Stimulated activated CD4-positive, alpha-beta T cell treated with anti-CD3 and anti-CD28 coated beads, Interleukin-2, amount 100 ng/mL, for 4 hours (primary cell): Measurements from ENCODE around the gene TAX1BP1.

ENCODE experiments used
- DNase-seq: peaks from one replicate; pipeline ENCODE4 v3.0.0-alpha.2; 2020; ENCODE audit warnings: low read depth

The TAX1BP1 gene

GRCh38 chr7:27739909-27740448, at the start of gene TAX1BP1:
Gene TAX1BP1, plus strand, starts transcription at chr7:27740162. Its CDS starts 8,363 bp downstream, at chr7:27748525.
- DNase-seq = peak; percentile 94

DNA sequence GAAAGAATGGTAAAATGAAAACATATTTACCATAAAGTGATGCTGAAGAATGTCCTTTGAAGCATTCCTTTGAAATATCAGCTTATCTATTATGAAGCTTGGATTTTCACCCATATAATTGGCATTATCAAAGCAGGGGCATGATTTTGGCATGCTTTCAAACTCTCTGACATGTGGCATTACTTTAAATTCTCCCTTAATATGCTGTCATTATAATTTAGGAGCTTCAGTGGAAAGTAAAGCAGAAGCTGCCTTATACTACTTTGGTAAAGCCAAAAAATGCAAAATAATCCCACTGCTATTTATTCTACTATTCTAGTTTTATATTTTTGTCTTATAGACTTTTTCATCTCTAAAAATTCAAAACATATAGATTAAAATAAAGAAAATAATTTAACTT, 49.3 kb upstream of the TAX1BP1 start:
- no peak for DNase-seq

DNA sequence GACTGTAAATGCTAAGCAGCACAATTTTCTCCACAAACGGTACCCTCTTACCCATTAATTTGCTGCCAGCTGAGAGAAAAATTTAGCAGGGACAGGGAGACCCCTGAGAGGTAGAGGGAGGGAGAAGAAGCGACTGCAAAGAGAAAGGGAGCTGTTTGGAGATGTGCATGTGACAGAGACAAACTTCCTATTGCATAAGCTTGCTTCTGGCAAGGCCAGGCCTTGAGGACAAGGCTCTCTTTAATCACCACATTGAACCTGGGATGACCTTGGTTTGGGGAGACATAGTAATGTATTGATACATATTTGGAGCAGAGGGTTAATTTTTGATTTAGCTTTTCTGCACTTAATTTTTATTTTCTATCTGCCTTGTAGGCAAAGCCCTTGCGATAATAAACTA, 46.2 kb upstream of the TAX1BP1 start:
- DNase-seq = no peak

DNA sequence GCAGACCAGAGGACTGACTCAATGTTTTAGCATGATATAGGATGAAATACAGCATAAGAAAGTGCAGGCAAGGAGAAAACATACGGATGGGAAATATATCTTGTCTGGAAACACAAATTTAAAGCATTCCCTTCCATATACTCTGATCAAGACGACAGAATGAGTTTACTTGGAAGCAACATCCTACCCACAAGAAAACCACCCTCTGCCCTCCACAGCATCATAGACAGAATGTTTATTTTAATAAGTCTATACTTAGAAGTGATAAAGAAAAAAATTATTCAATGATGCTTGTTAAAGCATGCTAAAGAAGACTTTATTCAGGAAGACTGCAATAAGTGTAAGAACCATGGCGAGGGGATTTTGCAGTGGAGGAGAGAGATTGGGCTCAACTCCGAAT, 44.9 kb upstream of the TAX1BP1 start:
- no peak for DNase-seq

DNA sequence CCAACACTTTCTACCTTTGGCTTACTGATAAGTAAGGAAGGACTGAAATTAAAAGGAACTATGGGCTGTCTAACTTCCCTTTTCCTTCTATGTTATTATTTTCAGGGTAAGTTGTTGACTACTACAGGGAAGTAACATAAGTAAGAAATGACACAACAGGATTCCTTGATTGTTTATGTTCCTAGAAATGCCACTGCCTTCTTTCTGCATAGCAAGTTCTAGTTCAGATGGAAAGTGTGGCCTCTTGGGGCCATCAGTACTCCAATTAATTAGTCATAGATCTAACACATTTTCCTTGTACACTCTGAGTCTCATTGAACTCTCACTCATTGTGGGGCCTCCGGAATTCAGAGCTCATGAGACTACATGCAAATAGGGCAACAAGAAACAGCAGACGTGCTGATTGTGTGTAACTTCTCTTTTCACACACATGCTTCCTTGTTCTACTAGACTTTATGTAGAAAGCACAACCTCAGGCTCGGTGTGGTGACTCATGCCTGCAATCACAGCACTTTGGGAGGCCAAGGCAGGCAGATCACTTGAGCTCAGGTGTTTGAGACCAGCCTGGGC, 42.0 kb upstream of the TAX1BP1 start:
- no peak for DNase-seq

GRCh38 chr7:27699751-27700150, 40.2 kb upstream of the TAX1BP1 start:
- no peak for DNase-seq

DNA sequence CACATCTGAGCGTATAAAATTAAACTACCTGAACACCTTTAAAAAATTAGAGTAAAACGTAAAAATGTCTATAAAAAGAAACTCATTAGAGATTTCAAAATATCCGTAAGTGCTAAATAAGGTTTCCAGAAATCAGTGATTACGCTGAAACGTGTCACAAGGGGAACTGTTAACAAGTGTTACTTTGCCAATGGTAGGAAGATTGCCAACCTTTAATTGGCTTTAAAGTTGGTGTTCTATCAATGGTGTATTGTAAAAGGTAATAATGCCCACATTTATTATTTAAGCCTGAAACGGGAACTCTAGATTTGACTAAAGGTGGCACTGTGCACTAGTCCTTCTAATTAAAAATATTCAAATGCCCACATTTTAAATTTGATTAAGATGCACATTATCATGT, 39.5 kb upstream of the TAX1BP1 start:
- no peak for DNase-seq

DNA sequence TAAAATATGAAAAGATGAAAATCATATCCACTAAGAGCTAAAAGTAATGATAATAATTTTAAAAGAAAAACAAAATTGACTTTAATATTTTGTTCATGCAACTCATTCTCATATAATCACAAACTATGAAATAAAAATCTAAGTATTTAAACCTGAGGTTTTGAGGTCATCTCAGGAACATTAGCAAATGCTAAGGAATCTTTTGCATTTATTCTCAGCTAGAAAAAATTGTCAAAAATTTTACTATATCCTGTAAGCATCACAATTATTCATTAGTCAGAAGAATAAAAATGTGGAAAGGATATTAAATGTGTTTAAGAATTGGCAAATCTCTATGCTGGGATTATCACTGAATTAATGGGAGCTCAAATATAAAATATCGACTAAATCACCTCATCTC, 36.8 kb upstream of the TAX1BP1 start:
- no peak for DNase-seq

DNA sequence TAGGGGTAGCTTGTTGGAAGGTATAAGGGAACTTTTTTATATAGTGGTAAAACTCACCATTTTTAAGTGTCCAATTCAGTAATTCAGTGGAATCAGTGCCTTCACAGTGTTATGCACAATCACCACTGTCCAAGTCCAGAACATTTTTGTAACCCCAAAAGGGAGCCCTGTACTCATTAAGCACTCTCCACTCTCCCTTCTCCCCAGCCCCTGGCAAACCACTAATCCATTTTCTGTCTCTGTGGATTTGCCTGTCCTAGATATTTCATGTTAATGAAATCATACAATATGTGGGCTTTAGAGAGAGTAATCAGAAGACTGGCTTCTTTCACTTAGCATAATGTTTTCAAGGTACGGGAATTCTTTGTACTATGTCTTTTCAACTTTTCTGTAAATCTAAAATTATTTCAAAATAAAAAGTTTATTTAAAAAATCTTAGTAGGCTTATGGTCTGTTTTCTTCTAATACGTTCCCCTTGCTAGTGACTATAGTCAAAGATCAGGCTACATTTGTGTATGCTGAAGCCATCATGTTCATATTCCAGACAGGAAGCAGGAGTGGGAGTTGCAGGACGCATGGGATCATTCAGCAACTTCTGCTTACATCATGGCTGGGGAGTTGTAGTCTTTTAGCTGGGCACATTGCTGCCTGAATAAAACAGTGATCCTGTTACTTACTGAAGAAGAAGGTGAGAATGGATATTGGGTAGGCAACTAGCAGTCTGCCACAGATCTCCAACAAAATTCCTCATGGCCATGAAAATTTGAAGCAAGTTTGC, 35.4 kb upstream of the TAX1BP1 start:
- DNase-seq = no peak

DNA sequence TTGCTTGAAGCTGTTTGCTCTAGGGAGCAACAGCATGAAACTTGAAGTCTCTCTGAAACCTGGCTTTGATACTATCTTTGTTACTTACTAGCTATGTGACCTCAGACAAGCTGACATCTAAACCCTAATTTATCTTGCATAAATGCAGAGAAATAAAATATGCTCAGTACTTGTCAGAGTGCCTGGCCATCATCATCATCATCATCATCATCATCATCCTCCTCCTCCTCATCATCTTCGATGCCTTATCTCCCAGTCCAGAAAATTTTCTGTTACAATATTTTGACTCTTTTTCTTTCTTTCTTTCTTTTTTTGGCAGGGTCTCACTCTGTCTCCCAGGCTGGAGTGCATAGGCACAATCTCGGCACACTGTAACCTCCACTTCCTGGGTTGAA, 34.8 kb upstream of the TAX1BP1 start:
- DNase-seq = no peak

GRCh38 chr7:27708485-27708884, 31.5 kb upstream of the TAX1BP1 start:
- DNase-seq = no peak

GRCh38 chr7:27709137-27710075, 30.6 kb upstream of the TAX1BP1 start:
- no peak for DNase-seq

GRCh38 chr7:27712217-27712616, 27.7 kb upstream of the TAX1BP1 start:
- no peak for DNase-seq

- no peak for DNase-seq
These were observed 25.0 kb upstream of the TAX1BP1 start for GRCh38 chr7:27714831-27715444.

DNA sequence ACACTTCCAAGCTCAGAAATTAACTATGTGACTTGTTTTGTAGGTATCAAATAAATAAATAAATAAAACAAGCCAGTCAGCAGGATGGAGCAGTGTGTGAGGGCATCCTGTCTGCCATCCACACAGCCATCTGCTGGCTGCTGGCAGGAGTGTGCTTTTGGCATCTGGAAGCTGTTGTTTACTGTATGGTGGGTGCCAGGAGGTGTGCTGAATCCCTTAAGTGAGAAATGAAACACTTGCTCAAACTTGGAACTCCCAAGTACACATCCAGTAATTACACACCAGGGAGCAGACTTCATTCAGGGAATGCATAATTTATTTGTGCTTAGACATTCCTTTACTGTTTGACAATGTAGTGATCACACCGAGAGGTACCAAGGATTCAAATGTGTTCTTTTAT, 16.9 kb upstream of the TAX1BP1 start:
- no peak for DNase-seq

GRCh38 chr7:27727058-27727457, 12.9 kb upstream of the TAX1BP1 start:
- no peak for DNase-seq

DNA sequence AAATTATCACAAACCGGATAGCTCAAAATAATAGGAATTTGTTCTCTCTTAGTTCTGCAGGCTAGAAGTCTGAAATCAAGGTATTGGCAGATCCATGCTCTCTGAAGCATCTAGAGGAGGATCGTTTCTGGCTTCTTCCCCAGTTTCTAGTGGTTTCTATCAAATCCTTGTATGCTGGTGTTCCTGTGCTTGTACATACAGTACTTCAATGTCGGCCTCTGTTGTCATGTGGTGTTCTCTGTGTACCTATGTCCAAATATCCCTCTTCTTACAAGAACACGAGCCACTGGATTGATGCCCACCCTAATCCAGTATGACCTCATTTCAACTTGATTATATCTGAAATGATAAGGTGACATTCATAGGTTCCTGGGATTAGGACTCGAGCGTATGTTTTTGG, 9.8 kb upstream of the TAX1BP1 start:
- DNase-seq = no peak

- no peak for DNase-seq
These were observed 5.4 kb upstream of the TAX1BP1 start for GRCh38 chr7:27734583-27734982.

GRCh38 chr7:27735165-27735564, 4.8 kb upstream of the TAX1BP1 start:
- DNase-seq = no peak

- DNase-seq = no peak
These were observed 4.1 kb upstream of the TAX1BP1 start for GRCh38 chr7:27735831-27736230.

DNA sequence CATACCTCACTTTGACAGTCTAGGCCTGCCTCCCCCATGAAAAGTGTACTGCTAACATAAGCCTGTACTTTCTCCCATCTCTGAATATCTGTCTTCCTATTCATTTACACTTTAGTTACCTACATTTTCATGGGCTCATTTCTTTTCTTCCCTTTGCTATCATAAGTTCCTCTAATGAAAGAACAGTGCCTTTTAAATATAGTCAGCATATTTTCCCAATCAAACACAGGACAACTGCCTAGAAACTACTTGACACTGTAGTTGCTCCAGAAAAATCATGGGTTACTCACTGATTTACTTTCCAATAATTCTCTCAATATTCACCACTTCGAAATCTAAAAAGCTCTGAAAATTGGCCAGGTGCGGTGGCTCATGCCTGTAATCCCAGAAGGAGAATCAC, 2.8 kb upstream of the TAX1BP1 start:
- no peak for DNase-seq

- DNase-seq = no peak
These were observed 2.3 kb upstream of the TAX1BP1 start for GRCh38 chr7:27737616-27738015.
